ENCODE results near the gene WWC1.

DNA sequence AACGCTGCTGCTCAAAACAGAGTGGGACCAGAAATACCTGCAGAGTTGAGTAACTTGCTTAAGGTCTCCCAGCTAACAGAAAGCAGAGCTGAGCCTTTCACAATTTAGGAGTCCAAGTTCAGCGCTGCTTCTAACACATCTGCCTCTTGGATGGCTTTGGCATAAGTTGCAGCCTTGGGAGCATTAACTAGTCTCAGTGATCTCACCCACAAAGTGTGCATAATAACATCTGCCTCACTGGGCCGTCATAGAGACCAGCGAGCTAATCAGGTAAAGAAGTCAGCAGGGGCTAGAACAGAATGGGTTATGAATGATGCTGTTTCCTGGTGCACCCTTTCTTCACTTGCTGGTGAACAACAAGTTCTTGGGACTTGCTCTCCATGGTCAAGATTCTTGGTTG is 36.5 kb downstream of the WWC1 start:
- no peak for TF ChIP-seq CTCF (IDR thresholded peaks at IDR 0.05; ENCODE audit: low read length)
- no peak for TF ChIP-seq EZH2 (optimal IDR thresholded peaks at IDR 0.05; ENCODE audit: low read depth, low read length)
